ENCODE data around the gene ZNF771.

- TF ChIP-seq, protein P1, sequence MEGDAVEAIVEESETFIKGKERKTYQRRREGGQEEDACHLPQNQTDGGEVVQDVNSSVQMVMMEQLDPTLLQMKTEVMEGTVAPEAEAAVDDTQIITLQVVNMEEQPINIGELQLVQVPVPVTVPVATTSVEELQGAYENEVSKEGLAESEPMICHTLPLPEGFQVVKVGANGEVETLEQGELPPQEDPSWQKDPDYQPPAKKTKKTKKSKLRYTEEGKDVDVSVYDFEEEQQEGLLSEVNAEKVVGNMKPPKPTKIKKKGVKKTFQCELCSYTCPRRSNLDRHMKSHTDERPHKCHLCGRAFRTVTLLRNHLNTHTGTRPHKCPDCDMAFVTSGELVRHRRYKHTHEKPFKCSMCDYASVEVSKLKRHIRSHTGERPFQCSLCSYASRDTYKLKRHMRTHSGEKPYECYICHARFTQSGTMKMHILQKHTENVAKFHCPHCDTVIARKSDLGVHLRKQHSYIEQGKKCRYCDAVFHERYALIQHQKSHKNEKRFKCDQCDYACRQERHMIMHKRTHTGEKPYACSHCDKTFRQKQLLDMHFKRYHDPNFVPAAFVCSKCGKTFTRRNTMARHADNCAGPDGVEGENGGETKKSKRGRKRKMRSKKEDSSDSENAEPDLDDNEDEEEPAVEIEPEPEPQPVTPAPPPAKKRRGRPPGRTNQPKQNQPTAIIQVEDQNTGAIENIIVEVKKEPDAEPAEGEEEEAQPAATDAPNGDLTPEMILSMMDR (conservative IDR thresholded peaks at IDR 0.05): peak; percentile 18; the same call in 1 of the 2 replicates
- no peak for TF ChIP-seq EZH2 (IDR thresholded peaks at IDR 0.05; ENCODE audit: low read depth)
These were observed 28.9 kb upstream of the ZNF771 start for GRCh38 chr16:30378236-30379157.

Measured in PC-9 (cell line).